ENCODE results near the gene SDF4. TPM values are rescaled to one million over a fixed set of nuclear protein-coding genes. Genes with fewer than 3 reads are reported as not detected.

The SDF4 gene
- total RNA-seq, 2 donors from 2014 or later, result 85.9 to 95.6 TPM

- no peak overlapping the region for H3K4me3 Mint-ChIP-seq
- DNase-seq, result no peak
- H3K9me3 Mint-ChIP-seq, result no peaks in the 10 kb centered on the region
These were observed 28.3 kb upstream of the SDF4 start for GRCh38 chr1:1259951-1260600.

GRCh38 chr1:1259540-1259939 lies 27.7 kb upstream of the SDF4 start:
- H3K36me3 Mint-ChIP-seq (ENCODE audit: low read depth), result peaks cover 64% of the 10 kb centered on the region
- Histone ChIP-seq H3K9me3 (ENCODE audit: control insufficient read depth, low read length) (no peaks in the 10 kb centered on the region), H3K27me3 (ENCODE audit: control insufficient read depth, insufficient read depth, low read length, poor library complexity, severe bottlenecking) (no peaks in the 10 kb centered on the region), H3K27ac (ENCODE audit: low read depth, low read length) (no peak overlapping the region), H3K4me3 (ENCODE audit: low read length) (no peak overlapping the region), H3K36me3 (ENCODE audit: control insufficient read depth, insufficient read depth, low read length) (peaks cover 75% of the 10 kb centered on the region), H3K9ac (ENCODE audit: extremely low read depth, low read length, poor library complexity, severe bottlenecking) (no peak overlapping the region), H3K4me1 (ENCODE audit: control insufficient read depth, insufficient read depth, low read length) (no peaks in the 10 kb centered on the region)
- no peak for DNase-seq
- 95 to 96% methylated on average over 13 to 18 of the region's 18 CpGs for WGBS, 2 experiments (ENCODE audit: insufficient coverage in 1 of 2, insufficient read length in 1 of 2)
- H3K27ac Mint-ChIP-seq, result peak overlapping the region; percentile 26
- H3K9me3 Mint-ChIP-seq, result no peaks in the 10 kb centered on the region
- TF ChIP-seq, protein P1, sequence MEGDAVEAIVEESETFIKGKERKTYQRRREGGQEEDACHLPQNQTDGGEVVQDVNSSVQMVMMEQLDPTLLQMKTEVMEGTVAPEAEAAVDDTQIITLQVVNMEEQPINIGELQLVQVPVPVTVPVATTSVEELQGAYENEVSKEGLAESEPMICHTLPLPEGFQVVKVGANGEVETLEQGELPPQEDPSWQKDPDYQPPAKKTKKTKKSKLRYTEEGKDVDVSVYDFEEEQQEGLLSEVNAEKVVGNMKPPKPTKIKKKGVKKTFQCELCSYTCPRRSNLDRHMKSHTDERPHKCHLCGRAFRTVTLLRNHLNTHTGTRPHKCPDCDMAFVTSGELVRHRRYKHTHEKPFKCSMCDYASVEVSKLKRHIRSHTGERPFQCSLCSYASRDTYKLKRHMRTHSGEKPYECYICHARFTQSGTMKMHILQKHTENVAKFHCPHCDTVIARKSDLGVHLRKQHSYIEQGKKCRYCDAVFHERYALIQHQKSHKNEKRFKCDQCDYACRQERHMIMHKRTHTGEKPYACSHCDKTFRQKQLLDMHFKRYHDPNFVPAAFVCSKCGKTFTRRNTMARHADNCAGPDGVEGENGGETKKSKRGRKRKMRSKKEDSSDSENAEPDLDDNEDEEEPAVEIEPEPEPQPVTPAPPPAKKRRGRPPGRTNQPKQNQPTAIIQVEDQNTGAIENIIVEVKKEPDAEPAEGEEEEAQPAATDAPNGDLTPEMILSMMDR (conservative IDR thresholded peaks at IDR 0.05), result no peak
- no peak overlapping the region for H3K4me3 Mint-ChIP-seq
- no peaks in the 10 kb centered on the region for H3K27me3 Mint-ChIP-seq (ENCODE audit: insufficient read depth)
- H3K4me1 Mint-ChIP-seq, result peaks cover 8% of the 10 kb centered on the region

More at GRCh38 chr1:1259951-1260600, 28.3 kb upstream of the SDF4 start:
- no peaks in the 10 kb centered on the region for H3K27me3 ChIP-seq (ENCODE audit: control insufficient read depth, insufficient read depth, low read length, poor library complexity, severe bottlenecking)
- 94 to 97% methylated on average over 15 to 26 of the region's 26 CpGs for WGBS, 2 experiments (ENCODE audit: insufficient coverage in 1 of 2, insufficient read length in 1 of 2)
- H3K9ac ChIP-seq (ENCODE audit: extremely low read depth, low read length, poor library complexity, severe bottlenecking), result no peak overlapping the region
- H3K4me3 ChIP-seq (ENCODE audit: low read length), result no peak overlapping the region
- Mint-ChIP-seq H3K4me1 (peaks cover 8% of the 10 kb centered on the region), H3K27me3 (ENCODE audit: insufficient read depth) (no peaks in the 10 kb centered on the region), H3K36me3 (ENCODE audit: low read depth) (peaks cover 66% of the 10 kb centered on the region), H3K27ac (peak overlapping the region; percentile 26)
- no peaks in the 10 kb centered on the region for H3K9me3 ChIP-seq (ENCODE audit: control insufficient read depth, low read length)
- TF ChIP-seq, protein P1 (conservative IDR thresholded peaks at IDR 0.05), result no peak
- H3K4me1 ChIP-seq (ENCODE audit: control insufficient read depth, insufficient read depth, low read length), result no peaks in the 10 kb centered on the region
- H3K27ac ChIP-seq (ENCODE audit: low read depth, low read length), result no peak overlapping the region
- peaks cover 79% of the 10 kb centered on the region for H3K36me3 ChIP-seq (ENCODE audit: control insufficient read depth, insufficient read depth, low read length)

- no peaks in the 10 kb centered on the region for H3K9me3 ChIP-seq (ENCODE audit: control insufficient read depth, low read length)
- peaks cover 72% of the 10 kb centered on the region for H3K36me3 ChIP-seq (ENCODE audit: control insufficient read depth, insufficient read depth, low read length)
- no peak overlapping the region for H3K4me3 ChIP-seq (ENCODE audit: low read length)
- Mint-ChIP-seq H3K4me1 (peaks cover 8% of the 10 kb centered on the region), H3K9me3 (no peaks in the 10 kb centered on the region), H3K4me3 (no peak overlapping the region), H3K27ac (no peak overlapping the region), H3K27me3 (ENCODE audit: insufficient read depth) (no peaks in the 10 kb centered on the region), H3K36me3 (ENCODE audit: low read depth) (peaks cover 59% of the 10 kb centered on the region)
- 96 to 100% methylated on average over 22 of the region's 22 CpGs for whole genome bisulfite sequencing, 2 experiments (ENCODE audit: insufficient coverage in 1 of 2, insufficient read length in 1 of 2)
- H3K27ac ChIP-seq (ENCODE audit: low read depth, low read length), result no peak overlapping the region
- no peak overlapping the region for H3K9ac ChIP-seq (ENCODE audit: extremely low read depth, low read length, poor library complexity, severe bottlenecking)
- TF ChIP-seq, protein P1 (conservative IDR thresholded peaks at IDR 0.05), result no peak
- no peaks in the 10 kb centered on the region for H3K4me1 ChIP-seq (ENCODE audit: control insufficient read depth, insufficient read depth, low read length)
- H3K27me3 ChIP-seq (ENCODE audit: control insufficient read depth, insufficient read depth, low read length, poor library complexity, severe bottlenecking), result no peaks in the 10 kb centered on the region
- no peak for DNase-seq
These were observed 27.3 kb upstream of the SDF4 start for GRCh38 chr1:1259119-1259488.

All from endodermal cell (in vitro differentiated cells).